Measurements from ENCODE around the gene HCFC1R1. TPM values are rescaled to one million over a fixed set of nuclear protein-coding genes. Genes with fewer than 3 reads are reported as not detected.

The HCFC1R1 gene
- total RNA-seq, 1 experiment from 2014 or later: 28.1 TPM

GRCh38 chr16:3020247-3020603 is 3.5 kb downstream of the HCFC1R1 start, which contains the start of gene TNFRSF12A:
Gene TNFRSF12A, plus strand, starts transcription at chr16:3020368. Its CDS starts 30 bp downstream, at chr16:3020398.
- peak; percentile 79 for DNase-seq (ENCODE audit: low read depth)

DNA sequence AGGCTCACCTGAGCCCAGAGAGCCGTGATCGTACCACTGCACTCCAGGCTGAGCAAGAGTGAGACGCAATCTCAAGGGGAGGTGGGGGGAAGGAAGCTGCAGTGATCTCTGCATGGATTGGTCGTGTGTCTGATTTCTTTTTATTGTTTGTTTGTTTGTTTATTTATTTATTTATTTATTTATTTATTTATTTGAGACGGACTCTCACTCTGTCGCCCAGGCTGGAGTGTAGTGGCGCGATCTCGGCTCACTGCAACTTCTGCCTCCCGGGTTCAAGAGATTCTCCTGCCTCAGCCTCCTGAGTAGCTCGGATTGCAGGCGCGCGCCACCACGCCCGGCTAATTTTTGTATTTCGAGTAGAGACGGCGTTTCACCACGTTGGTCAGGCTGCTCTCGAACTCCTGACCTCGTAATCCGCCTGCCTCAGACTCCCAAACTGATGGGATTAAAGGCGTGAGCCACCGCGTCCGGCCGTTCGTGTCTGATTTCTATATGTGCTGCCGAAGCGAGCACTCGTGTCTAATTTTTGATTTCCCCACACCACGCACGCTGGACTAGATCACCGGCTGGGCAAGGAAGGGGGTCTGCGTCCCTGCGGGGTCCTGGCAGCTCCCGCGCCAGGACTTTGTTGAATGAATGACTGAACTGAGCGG is 4.0 kb downstream of the HCFC1R1 start:
- no peak for DNase-seq (ENCODE audit: low read depth)

DNA sequence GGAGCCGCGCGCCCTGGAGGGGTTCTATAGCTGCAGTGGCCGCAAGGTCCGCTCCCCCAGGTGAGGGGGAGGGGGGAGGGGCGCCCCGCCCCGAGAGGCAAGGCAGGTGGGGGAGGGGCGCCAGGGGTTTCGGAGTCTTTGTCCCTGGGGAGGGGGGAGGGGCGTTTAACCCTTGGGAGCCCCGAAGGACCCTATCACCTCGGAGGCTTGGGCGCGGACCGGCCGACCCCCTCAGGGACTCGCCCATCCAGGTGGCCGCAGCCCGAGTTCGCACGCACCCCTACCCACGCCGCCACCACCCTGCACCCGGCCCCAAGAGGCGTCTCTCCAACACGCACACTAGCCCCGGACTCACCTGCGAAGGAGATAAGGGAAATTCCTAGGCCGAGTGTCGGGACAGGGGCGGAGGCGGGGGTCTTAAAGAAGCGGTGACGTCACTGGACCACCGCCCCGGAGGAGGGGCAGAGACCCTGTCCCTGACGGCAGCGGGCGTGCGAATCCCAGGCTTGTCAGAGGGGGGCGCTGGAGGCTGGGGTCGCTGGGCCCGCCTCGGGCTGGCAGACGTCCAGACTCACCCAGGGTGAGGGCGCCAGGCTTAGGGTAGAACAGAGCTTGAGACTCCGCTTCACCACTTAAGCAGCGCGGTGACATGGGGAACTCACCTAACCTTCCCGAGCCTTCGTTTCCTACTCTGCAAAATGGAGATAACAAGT is 5.8 kb downstream of the HCFC1R1 start, which contains the start of gene CLDN6:
Gene CLDN6 (minus strand): TSS at position 390 of the 713 bp plus-strand sequence. CDS start 2,162 bp downstream, outside the sequence.
- no peak for DNase-seq (ENCODE audit: low read depth)

DNA sequence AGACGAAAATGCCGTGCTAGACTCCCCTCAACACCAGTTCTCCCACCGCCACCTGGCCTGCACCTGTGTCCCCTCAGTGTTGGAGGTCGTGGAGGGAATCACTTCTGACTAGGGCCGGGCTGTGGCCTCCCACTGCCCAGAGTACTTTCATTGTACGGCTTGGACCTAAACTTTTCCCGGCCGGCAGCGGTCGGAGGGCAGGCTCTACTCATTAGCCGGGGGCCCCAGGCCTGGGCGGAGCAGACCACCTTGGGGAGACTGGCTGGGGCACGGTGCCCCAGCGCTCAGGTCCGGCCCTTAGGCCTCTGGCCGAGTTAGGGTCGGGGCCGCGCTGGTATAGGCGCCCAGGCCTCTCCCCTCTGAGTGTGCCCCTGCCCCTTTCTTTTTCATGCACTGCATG is 6.4 kb downstream of the HCFC1R1 start:
- DNase-seq (ENCODE audit: low read depth): no peak

- no peak for DNase-seq (ENCODE audit: low read depth)
Measured at GRCh38 chr16:3015865-3016521, 7.7 kb downstream of the HCFC1R1 start.

GRCh38 chr16:3014971-3015370 is 8.8 kb downstream of the HCFC1R1 start:
- no peak for DNase-seq (ENCODE audit: low read depth)

- DNase-seq (ENCODE audit: low read depth): no peak
Measured at GRCh38 chr16:3013998-3014690, 9.6 kb downstream of the HCFC1R1 start.

GRCh38 chr16:3013491-3013951 is 10.2 kb downstream of the HCFC1R1 start:
- peak; percentile 38 for DNase-seq (ENCODE audit: low read depth)

DNA sequence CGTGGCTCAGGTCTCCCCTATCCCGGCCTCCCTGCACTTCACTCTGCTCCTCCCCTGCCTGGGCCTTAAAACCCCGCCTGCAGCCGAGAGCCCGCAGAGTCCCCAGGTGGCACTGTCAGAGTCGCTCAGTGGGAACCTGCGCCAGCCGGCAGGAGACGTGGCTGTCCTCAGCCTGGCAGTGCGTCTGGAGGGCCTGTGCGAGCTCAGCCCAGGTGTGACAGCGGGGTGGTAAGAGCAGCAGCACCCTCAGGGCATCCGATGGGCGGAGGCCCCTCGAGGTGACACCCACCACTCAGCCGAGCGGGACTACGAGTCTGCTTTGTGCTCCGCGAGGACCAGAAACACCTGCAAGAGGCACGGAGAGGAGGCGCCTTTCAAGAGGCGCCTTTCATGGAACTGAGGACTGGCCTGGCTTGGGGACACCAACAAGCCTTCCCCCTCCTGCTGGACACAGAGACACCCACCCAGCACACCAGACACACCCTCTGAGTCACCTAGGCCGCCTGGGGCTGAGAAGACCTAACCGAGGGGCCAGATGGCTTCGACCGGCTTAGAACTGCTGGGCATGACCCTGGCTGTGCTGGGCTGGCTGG is 10.8 kb downstream of the HCFC1R1 start, which contains the start of gene CLDN9:
Gene CLDN9 (plus strand): TSS at position 96 of the 593 bp plus-strand sequence. CDS start 440 bp downstream, at position 536.
- peak; percentile 29 for DNase-seq (ENCODE audit: low read depth)

GRCh38 chr16:3012246-3012645 is 11.5 kb downstream of the HCFC1R1 start:
- no peak for DNase-seq (ENCODE audit: low read depth)

- no peak for DNase-seq (ENCODE audit: low read depth)
Measured at GRCh38 chr16:3010510-3010909, 13.2 kb downstream of the HCFC1R1 start.

DNA sequence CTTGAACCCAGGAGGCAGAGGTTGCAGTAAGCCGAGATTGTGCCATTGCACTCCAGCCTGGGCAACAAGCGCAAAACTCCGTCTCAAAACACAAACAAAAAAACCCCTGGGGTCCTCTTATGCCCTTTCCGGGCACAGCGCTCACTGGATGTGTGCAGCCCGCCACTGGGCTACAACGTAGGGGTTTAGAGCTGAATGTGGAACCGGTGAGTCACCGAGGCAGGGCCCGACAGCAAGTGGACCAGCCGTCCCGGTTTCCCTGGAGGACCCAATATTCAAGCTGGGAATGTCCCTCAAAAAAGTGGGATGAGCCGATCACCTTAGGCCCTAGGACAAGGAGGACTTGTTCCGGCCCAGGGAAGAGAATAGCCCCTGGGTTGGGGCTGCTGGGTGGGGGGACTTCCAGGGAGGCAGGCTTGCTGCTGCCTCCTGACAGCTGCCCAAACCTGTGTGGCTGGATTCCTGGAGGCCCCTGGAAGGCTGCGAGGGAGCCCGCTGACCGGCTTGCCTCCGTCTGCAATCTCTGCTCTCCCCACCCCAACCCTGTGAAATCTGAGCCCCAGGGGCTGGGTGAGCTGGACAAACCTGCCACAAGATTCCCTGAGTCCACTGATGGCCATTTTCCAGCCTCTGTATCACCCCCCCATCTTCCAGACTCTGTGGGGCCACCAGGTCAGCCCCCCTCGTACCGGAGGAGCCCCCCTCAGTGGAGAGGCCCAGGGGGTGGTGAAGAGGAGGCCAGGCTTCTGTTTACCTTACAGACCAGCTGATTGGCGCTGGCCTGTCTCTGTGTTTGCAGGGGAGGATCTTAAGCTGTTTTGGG is 14.0 kb downstream of the HCFC1R1 start:
- peak; percentile 38 for DNase-seq (ENCODE audit: low read depth)

- no peak for DNase-seq (ENCODE audit: low read depth)
Measured at GRCh38 chr16:3008690-3009037, 15.1 kb downstream of the HCFC1R1 start.

DNA sequence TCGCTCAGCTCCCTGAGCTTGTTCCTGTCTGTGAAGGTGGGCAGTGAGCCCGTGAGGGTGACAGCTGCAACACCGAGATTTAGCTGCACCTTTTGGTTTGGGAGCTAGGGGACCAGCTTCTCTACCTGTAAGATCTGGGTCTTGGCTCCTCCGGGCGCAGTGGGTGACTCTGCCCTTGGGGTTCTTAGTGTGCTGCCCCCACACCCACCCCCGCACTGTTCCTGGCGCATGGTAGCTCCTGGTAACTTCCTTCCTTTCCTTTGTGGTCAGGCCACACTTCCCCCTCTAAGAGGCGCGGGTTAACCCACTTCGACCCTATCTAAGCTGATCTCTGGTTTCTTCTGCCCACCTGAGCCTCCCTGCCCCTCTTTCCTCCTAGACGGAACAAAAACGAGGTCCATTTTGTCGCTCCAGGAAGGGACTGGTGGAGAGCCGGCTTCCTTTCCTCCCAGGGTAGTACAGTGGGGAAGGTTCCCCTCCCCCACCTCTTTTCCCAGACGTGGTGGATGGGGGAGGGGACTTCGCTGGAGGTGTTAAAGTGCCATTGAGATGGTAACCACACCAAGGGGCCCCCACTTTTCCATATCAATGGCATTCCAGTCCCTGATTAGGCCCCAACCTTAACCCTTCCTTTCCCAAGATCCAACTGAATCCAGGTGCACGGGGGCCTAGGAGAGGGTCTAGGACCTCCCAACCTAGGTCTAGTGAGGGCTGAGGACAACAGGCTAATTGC is 15.6 kb downstream of the HCFC1R1 start:
- no peak for DNase-seq (ENCODE audit: low read depth)

GRCh38 chr16:3007059-3007956 is 16.4 kb downstream of the HCFC1R1 start:
- DNase-seq (ENCODE audit: low read depth): no peak

- no peak for DNase-seq (ENCODE audit: low read depth)
Measured at GRCh38 chr16:3004781-3005284, 18.9 kb downstream of the HCFC1R1 start.

- no peak for DNase-seq (ENCODE audit: low read depth)
Measured at GRCh38 chr16:3004319-3004718, 19.4 kb downstream of the HCFC1R1 start.

- peak; percentile 98 for DNase-seq (ENCODE audit: low read depth)
Measured at GRCh38 chr16:3003582-3004270, 20.0 kb downstream of the HCFC1R1 start.
